Dermis microvascular lymphatic vessel endothelial cell (primary cell): Measurements from ENCODE around the gene PHACTR4. TPM values are rescaled to one million over a fixed set of nuclear protein-coding genes. Genes with fewer than 3 reads are reported as not detected.
"Not testable (repeated sequence)": the region's sequence is repeated elsewhere in the genome, so short reads cannot be mapped to it uniquely, and the experiment has no call there.

Experiments used
- DNase-seq, 2 donors: peaks; one replicate each; pipeline versions ENCODE4 v3.0.0 to v3.0.0-alpha.2; 2010; ENCODE audit warnings: low read depth in 2 of 2
- total RNA-seq: library from RNA; depleted of rRNA; stranded (reverse); fragments of >200 nt; gene quantifications from 2 replicates; pipeline ENCODE4 v1.2.1, GENCODE V29; 2014

The PHACTR4 gene
- total RNA-seq, 1 donor from 2014 or later, result 14.0 TPM

DNA sequence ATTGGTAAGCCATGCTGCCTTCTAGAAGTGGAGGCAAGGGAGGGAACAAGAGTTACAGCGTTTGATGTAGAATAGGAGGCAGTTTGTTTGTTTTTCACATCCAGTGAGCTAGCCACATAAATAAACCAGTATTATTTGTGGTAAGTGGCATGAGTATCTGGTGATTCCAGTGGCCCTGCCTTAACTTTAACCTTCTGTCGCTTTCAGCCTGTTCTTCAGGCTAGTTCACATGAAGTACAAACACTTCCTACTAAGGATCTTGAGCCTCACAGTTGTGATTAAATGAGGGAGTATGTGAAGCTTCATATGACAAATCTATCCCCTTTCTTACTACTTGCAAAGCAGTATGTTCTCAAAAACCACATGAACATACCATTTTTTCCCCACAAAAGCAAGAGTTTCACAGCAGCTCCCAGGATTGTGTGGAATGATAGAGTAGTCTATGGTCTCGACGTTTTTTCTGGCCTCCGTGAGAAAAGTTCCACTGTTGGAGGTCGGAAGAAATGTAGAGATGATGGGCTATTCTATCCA lies 59.5 kb downstream of the PHACTR4 start:
- DNase-seq, result no peak

GRCh38 chr1:28436211-28436769 lies 66.8 kb downstream of the PHACTR4 start:
- no peak for DNase-seq

DNA sequence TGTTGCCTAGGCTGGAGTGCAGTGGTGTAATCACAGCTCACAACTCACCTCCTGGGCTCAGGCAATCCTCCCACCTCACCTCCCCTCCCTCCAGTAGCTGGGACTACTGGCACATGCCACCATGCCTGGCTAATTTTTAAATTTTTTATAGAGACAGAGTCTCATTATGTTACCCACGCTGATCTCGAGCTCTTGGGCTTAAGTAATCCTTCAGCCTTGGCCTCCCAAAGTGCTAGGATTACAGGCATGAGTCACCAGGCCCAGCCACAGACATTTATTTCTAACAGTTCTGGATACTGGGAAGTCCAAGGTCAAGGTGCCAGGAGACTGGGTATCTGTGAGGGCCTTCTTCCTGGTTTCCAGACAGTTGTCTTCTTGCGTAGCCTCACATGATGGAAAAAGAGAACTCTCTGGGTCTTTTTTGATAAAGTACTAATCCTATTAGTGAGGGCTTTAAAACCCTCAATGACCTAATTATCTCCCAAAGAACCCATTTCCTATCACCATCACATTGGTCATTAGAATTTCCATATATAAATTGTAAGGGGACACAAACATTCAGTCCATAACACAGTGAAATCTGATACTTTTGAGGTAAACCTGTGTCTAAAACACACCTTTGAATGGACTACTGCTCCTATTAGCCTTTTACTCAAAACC lies 67.9 kb downstream of the PHACTR4 start:
- peak in 1 of 2 donors; percentile 79 for DNase-seq

- peak; percentile 73 to 95 for DNase-seq
These were observed 68.6 kb downstream of the PHACTR4 start for GRCh38 chr1:28437924-28438699.

GRCh38 chr1:28439320-28439719 lies 69.8 kb downstream of the PHACTR4 start:
- DNase-seq, result peak in 1 of 2 donors; percentile 39

GRCh38 chr1:28441674-28442073 lies 72.1 kb downstream of the PHACTR4 start:
- no peak for DNase-seq

DNA sequence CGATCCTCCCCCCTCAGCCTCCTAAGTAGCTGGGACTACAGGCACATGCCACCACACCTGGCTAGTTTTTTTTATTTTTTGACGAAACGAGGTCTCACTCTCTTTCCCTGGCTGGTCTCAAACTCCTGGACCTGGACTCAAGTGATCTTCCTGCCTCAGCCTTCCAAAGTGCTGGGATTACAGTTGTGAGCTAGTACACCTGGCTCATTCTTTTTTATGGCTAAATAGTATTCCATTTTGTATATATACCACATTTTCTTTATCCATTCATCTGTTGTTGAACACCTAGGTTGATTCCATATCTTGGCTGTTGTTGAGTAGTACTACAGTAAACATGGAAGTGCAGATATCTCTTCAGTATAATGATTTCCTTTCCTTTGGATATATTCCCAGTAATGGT lies 74.0 kb downstream of the PHACTR4 start:
- DNase-seq, result no peak

DNA sequence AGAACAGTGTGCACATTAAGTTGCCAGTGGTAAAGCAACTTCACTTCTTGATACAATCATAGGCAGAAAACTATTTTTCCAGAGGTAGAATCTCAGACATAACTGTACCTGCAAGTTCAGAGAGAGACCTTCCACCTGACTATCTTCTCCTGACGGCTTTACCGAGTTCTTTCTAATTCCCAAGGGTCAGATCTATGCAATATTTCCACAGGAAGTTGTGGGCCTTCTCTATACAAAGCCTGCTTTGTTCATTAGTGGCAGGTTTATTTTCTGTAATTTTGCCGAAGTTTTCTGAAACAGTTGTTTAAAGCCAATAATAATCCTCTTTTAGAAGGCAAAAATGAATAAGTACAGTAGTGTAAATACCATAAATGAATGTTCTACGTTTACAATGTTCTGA lies 78.1 kb downstream of the PHACTR4 start:
- DNase-seq, result peak in 1 of 2 donors; percentile 51

DNA sequence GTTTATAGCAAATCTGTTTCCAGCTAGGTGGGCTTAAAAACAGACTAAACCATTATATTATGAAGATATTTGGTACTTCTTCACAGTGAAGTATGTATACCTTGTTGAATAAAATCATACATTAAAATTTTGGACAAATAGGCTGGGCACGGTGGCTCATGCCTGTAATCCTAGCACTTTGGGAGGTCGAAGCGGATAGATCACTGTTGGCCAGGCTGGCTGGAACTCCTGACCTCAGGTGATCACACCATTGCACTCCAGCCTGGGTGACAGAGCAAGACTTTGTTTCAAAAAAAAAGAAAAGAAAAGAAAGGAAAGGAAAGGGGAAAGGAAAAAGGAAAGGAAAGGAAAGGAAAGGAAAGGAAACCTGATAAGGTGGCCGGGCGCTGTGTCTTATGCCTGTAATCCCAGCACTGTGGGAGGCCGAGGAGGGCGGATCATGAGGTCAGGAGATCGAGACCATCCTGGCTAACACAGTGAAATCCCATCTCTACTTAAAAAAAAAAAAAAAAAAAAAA lies 78.6 kb downstream of the PHACTR4 start:
- not testable (repeated sequence) for DNase-seq

- DNase-seq, result peak in 1 of 2 donors; percentile 87
These were observed 80.4 kb downstream of the PHACTR4 start for GRCh38 chr1:28449904-28450303.

DNA sequence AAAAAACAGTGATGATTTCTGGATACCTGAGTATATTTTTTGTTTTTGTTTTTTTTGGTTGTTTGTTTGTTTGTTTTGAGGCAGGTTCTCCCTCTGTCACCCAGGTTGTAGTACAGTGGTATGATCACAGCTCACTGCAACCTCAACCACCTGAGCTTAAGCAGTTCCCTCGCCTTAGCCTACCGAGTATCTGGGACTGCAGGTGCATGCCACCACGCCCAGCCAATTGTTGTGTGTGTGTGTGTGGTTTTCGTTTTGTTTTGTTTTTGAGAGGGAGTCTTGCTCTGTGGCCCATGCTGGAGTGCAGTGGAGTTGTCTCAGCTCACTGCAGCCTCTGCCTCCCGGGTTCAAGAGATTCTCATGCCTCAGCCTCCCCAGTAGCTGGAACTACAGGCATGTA lies 81.0 kb downstream of the PHACTR4 start:
- no peak for DNase-seq

- no peak for DNase-seq
These were observed 81.5 kb downstream of the PHACTR4 start for GRCh38 chr1:28451011-28451410.

- peak; percentile 85 to 93 for DNase-seq
These were observed 86.5 kb downstream of the PHACTR4 start for GRCh38 chr1:28456078-28456477.

GRCh38 chr1:28457678-28458077 lies 88.1 kb downstream of the PHACTR4 start:
- DNase-seq, result no peak

DNA sequence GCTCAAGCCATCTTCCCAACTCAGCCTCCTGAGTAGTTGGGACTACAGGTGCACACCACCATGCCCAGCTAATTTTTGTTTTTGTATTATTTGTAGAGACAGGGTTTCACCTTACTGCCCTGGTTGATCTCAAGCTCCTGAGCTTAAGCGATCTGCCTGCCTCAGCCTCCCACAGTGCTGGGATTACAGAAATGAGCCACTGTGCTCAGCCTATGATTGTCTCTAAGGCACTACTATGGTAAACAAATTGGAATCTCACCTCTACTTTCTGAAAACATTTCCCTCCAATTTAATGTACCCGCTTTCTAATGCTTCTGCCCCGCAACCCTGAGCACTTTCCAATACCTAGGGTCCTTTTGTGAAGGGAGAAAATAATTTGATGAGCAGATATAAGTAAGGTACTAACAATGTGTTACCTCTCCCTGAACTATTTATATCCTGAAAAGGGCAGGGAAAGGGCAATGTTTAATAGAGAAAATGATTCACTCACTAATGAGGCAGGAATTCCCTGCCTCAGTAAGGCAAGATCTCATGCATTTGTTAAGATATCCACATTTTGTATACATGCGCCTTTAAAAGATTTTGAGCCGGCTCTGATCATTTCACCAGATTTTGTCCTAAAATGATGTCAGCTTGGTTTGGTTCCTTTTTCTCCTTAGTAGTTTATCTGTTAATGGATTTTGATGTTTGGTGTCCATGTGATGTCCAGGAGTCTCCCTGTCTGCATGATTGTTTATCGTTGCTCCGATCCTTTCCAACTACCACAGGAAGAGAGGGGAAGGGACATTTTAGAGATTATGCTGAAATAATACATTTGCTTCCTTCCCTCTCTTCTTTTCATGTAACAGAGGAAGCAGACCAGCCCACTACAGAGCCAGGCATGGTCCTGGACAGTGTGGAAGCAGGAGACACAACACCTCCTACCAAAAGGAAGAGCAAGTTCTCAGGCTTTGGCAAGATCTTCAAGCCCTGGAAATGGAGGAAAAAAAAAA lies 89.0 kb downstream of the PHACTR4 start:
- peak; percentile 72 to 77 for DNase-seq

GRCh38 chr1:28466226-28466778 lies 96.8 kb downstream of the PHACTR4 start:
- DNase-seq, result no peak

GRCh38 chr1:28470146-28470545 lies 100.6 kb downstream of the PHACTR4 start:
- DNase-seq, result no peak

DNA sequence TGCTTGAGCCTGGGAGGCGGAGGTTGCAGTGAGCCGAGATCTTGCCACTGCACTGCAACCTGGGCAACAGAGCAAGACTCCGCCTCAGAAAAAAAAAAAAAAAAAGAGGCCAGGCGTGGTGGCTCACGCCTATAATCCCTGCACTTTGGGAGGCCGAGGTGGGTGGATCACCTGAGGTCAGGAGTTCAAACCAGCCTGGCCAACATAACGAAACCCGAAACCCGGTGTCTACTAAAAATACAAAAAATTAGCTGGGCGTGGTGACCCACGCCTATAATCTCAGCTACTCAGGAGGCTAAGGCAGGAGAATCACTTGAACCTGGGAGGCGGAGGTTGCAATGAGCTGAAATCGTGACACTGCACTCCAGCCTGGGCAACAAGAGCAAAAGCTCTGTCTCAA lies 110.0 kb downstream of the PHACTR4 start:
- DNase-seq, result not testable (repeated sequence)

DNA sequence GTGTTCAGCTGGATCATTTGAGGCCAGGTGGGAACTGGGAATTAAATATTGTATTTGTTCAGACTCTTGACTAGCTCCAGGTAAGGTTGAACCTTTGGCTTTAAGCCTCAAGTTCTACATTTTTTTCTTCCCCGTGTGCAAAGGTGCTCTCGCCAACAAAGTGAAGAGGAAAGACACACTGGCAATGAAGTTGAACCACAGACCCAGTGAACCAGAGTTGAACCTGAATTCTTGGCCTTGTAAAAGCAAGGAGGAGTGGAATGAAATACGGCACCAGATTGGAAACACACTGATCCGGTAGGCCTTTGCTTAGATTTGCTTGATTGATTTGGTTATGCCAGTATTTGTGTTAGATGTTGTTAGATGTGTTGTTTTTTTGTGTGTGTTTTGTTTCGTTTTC lies 110.8 kb downstream of the PHACTR4 start:
- DNase-seq, result no peak

GRCh38 chr1:28482138-28482537 lies 112.6 kb downstream of the PHACTR4 start:
- DNase-seq, result no peak

GRCh38 chr1:28482702-28483101 lies 113.2 kb downstream of the PHACTR4 start:
- DNase-seq, result no peak
